HepG2 (cell line): Measurements from ENCODE around the gene CCND2. TPM values are rescaled to one million over a fixed set of nuclear protein-coding genes. Genes with fewer than 3 reads are reported as not detected.

Experiments
- ATAC-seq: fragments of 200-7000 bp; cut with Tn5 transposase; 3 replicates; pipeline ENCODE4 v1.9.1; 2020; ENCODE audit warnings: mild to moderate bottlenecking, moderate library complexity
- BruUV-seq: library from RNA; stranded (reverse); fragments of 400-500 nt; replicated peaks from 2 replicates; lab custom pipeline; 2021; lab: Mats Ljungman, UMichigan
- CTCF ChIA-PET: fragments of 300-600 bp; formaldehyde crosslinking; extraction: SDS; loops from one replicate; lab custom pipeline; 2021; ENCODE audit warnings: low total read pairs, inconsistent platforms, low intra/inter-chr PET ratio; lab: Yijun Ruan, JAX
- POLR2A ChIA-PET: fragments of 350-600 bp; sonication (Branson Sonifier 250); formaldehyde crosslinking; loops from one replicate; lab custom pipeline; 2020; ENCODE audit warnings: antibody characterized with exemption, inconsistent platforms; lab: Yijun Ruan, JAX
- DNase-seq: peaks from one replicate; pipeline ENCODE4 v3.0.0-alpha.2; 2015; ENCODE audit warnings: low spot score
- FAIRE-seq: peaks from 3 replicates; lab custom pipeline; 2011; peaks lifted over from hg19 to GRCh38; lab: Jason Lieb, UNC
- H2AFZ ChIP-seq: one replicate; pipeline ENCODE4 v1.6.1; 2011; ENCODE audit warnings: low read length, inconsistent platforms
- H3K27ac ChIP-seq: fragments of 300-600 bp; 3 replicates; pipeline ENCODE4 v1.8.0; 2011; ENCODE audit warnings: mixed run types, mild to moderate bottlenecking, mixed read lengths, low read length, inconsistent platforms; ENCODE audit not compliant: insufficient read depth; ENCODE audit errors: extremely low read length
- H3K27me3 ChIP-seq, 2 experiments: fragments of 200-600 bp in 1 of 2; 2 replicates in 1 of 2; 3 replicates in 1 of 2; pipeline versions ENCODE4 v1.6.0 to v1.8.0; 2011; ENCODE audit warnings: low read length in 2 of 2, mild to moderate bottlenecking in 2 of 2, moderate library complexity in 2 of 2, inconsistent platforms in 1 of 2; ENCODE audit not compliant: insufficient read depth in 2 of 2, control insufficient read depth in 1 of 2
- H3K36me3 ChIP-seq, 2 experiments: fragments of 200-600 bp in 1 of 2; replicated peaks in 1 of 2; 2 replicates in 1 of 2; 3 replicates in 1 of 2; pipeline versions ENCODE4 v1.5.1 to v1.8.0; 2011; ENCODE audit warnings: low read length in 2 of 2, inconsistent platforms in 1 of 2; ENCODE audit not compliant: insufficient read depth in 2 of 2, control insufficient read depth in 1 of 2
- H3K4me1 ChIP-seq: 2 replicates; pipeline ENCODE4 v1.5.1; 2012; ENCODE audit warnings: low read length, inconsistent platforms; ENCODE audit not compliant: insufficient read depth
- H3K4me2 ChIP-seq: 2 replicates; pipeline ENCODE4 v1.6.0; 2011; ENCODE audit warnings: low read depth, low read length, inconsistent platforms
- H3K4me3 ChIP-seq, 3 experiments: fragments of 200-600 bp in 1 of 3; sonication (generic), shearing (Covaris generic) in 1 of 3; replicated peaks in 1 of 3; 2 replicates each; pipeline ENCODE4 v1.5.1; 2011 to 2016; ENCODE audit warnings: low read length in 3 of 3, inconsistent platforms in 2 of 3, low read depth in 2 of 3, mild to moderate bottlenecking in 2 of 3, control low read depth in 1 of 3, mixed read lengths in 1 of 3; ENCODE audit not compliant: insufficient read depth in 1 of 3
- H3K79me2 ChIP-seq: one replicate; pipeline ENCODE4 v1.6.1; 2011; ENCODE audit warnings: low read length, inconsistent platforms; ENCODE audit not compliant: insufficient read depth
- H3K9ac ChIP-seq: 2 replicates; pipeline ENCODE4 v1.6.0; 2011; ENCODE audit warnings: mild to moderate bottlenecking, low read depth, low read length, inconsistent platforms; ENCODE audit not compliant: insufficient read depth
- H3K9me3 ChIP-seq: 2 replicates; pipeline ENCODE4 v1.5.1; 2012; ENCODE audit warnings: mild to moderate bottlenecking, low read length
- H4K20me1 ChIP-seq: 2 replicates; pipeline ENCODE4 v1.6.0; 2011; ENCODE audit warnings: inconsistent platforms, mild to moderate bottlenecking, low read length, moderate library complexity; ENCODE audit not compliant: insufficient read depth
- POLR2A ChIP-seq, 2 experiments: IDR thresholded peaks; 2 replicates each; pipeline ENCODE4 v1.6.1; 2011; ENCODE audit warnings: low read depth in 2 of 2, low read length in 2 of 2, mild to moderate bottlenecking in 1 of 2, moderate library complexity in 1 of 2; ENCODE audit not compliant: insufficient read depth in 1 of 2
- SMAD9 ChIP-seq: sonication (generic); formaldehyde crosslinking; IDR thresholded peaks from 2 replicates; pipeline ENCODE4 v1.5.1; 2020; ENCODE audit warnings: mild to moderate bottlenecking, missing genetic modification reagents
- SMARCC2 ChIP-seq: fragments of 450-650 bp; IDR thresholded peaks from 2 replicates; pipeline ENCODE4 v1.6.1; 2017; ENCODE audit warnings: antibody characterized with exemption, mild to moderate bottlenecking
- ZBTB3 ChIP-seq: sonication (generic); formaldehyde crosslinking; IDR thresholded peaks from 2 replicates; pipeline ENCODE4 v1.4.0; 2020; ENCODE audit warnings: low read depth, mild to moderate bottlenecking, moderate library complexity, missing genetic modification reagents, borderline replicate concordance
- ZNF136 ChIP-seq: sonication (generic); formaldehyde crosslinking; IDR thresholded peaks from 2 replicates; pipeline ENCODE4 v1.8.1; 2022; ENCODE audit warnings: low read depth, mild to moderate bottlenecking, moderate library complexity, missing genetic modification reagents
- ZNF180 ChIP-seq: sonication (generic); formaldehyde crosslinking; IDR thresholded peaks from 2 replicates; pipeline ENCODE4 v1.4.0; 2020; ENCODE audit warnings: low read depth, missing genetic modification reagents, borderline replicate concordance
- ZNF264 ChIP-seq: sonication (generic); formaldehyde crosslinking; IDR thresholded peaks from 2 replicates; pipeline ENCODE4 v1.4.0; 2020; ENCODE audit warnings: missing genetic modification reagents
- WGBS: methylation state at CpG from one replicate; pipeline ENCODE4 v1.1.6; 2017; ENCODE audit warnings: low lambda C conversion rate; 5-methylcytosine and 5-hydroxymethylcytosine counted together
- in situ Hi-C: cut with HindIII; loops from 2 replicates; pipeline ENCODE4 v1.10.0; 2017; ENCODE audit warnings: low pct_unique_long_range_greater_than_20kb; ENCODE audit not compliant: extremely low pct_ligation_motif_present
- intact Hi-C: fragments of 100-400 bp; cut with micrococcal nuclease; formaldehyde crosslinking; loops from one replicate; pipeline ENCODE4 v1.10.0; 2022; ENCODE audit not compliant: unreplicated experiment
- polyA plus RNA-seq, 8 experiments: library from polyadenylated mRNA; depleted of rRNA in 3 of 8; stranded (reverse) in 7 of 8; unstranded in 1 of 8; fragments of >200 nt; fragmentation: Illumina TruSeq in 4 of 8; extraction: Trizol in 4 of 8; gene quantifications; 2 replicates each; pipeline versions ENCODE4 v1.2.1 to v1.2.3, GENCODE V29; 2011 to 2016; ENCODE audit warnings: low read depth in 4 of 8, missing spikeins in 1 of 8, mixed read lengths in 1 of 8; ENCODE audit not compliant: insufficient read depth in 1 of 8
- total RNA-seq, 5 experiments: library from RNA; depleted of rRNA; stranded (reverse); fragments of >200 nt; fragmentation: Illumina TruSeq; extraction: Trizol; gene quantifications; 2 replicates each; pipeline ENCODE4 v1.2.3, GENCODE V29; 2016; ENCODE audit warnings: low read depth in 1 of 5
- TF ChIP-seq, protein P1 (sequence below): sonication (generic); formaldehyde crosslinking; IDR thresholded peaks from 2 replicates; pipeline ENCODE4 v1.4.0; 2020; ENCODE audit warnings: missing genetic modification reagents

CCND2 gene
- total and polyA plus RNA-seq, 2 of the 13 experiments (the other 11 are each of a cell fraction or from before 2014, with no cell fraction given), result 0.61 to 1.4 TPM

DNA sequence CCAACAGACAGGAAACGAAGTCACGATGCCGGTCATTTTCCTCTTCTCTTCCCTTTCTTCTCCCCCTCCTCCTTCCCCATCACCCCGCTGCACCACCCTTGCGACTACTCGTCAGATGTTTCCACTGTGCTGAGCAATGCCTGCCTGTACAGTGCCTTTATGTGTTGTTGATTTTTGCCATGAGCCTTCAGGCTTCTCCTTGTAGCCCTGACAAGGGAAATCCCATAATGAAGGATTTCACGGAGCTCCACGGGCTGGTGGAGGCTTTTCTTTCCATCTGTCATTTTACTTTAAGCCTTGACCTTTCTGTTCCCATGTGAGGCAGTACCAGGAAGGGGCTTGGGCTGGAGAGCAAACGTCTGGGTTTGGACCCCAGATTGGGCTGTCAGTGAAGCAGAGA lies 28.7 kb upstream of the CCND2 start (continued):
- TF ChIP-seq, protein P1, sequence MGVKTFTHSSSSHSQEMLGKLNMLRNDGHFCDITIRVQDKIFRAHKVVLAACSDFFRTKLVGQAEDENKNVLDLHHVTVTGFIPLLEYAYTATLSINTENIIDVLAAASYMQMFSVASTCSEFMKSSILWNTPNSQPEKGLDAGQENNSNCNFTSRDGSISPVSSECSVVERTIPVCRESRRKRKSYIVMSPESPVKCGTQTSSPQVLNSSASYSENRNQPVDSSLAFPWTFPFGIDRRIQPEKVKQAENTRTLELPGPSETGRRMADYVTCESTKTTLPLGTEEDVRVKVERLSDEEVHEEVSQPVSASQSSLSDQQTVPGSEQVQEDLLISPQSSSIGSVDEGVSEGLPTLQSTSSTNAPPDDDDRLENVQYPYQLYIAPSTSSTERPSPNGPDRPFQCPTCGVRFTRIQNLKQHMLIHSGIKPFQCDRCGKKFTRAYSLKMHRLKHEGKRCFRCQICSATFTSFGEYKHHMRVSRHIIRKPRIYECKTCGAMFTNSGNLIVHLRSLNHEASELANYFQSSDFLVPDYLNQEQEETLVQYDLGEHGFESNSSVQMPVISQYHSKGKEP (CRISPR knock-in tag), result no peak
- TF ChIP-seq, all 625 proteins: peak for 0

DNA sequence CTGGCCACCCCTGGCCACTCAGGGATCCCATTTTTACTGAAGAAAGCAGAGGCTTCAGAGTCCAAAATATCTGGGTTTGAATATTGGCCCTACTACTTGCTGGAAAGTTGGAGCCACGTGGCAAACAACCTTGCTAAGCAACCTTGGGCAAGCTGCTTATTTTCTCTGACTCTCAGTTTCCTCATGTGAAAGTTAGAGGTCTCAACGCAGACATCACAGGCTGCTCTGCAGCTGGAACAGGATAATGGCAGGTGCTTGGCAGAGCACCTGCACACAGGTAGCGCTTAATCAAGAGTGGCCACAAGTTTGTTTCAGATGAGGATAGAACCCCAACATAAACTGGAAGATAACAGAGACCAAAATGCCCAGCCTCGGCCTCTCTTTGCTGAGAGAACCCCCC lies 28.1 kb upstream of the CCND2 start:
- TF ChIP-seq POLR2A (IDR thresholded peaks at IDR 0.05; ENCODE audit: insufficient read depth in 1 of 2, low read depth in 2 of 2, low read length in 2 of 2) (no peak), SMARCC2 (no peak), ZNF136 (CRISPR knock-in tag) (no peak), ZNF264 (no peak), SMAD9 (no peak), ZNF180 (CRISPR knock-in tag) (no peak), ZBTB3 (no peak)
- ChIA-PET CTCF (no interaction called here), POLR2A (no interaction called here)
- FAIRE-seq (no peak), DNase-seq (no peak), ATAC-seq (no peak)
- no TSS peak for BruUV-seq
- intact Hi-C loops (no loop called here), in situ Hi-C loops (no loop called here)
- Histone ChIP-seq H3K9me3 (no peaks in the 10 kb centered on the region), H3K79me2 (no peaks in the 10 kb centered on the region), H3K4me1 (no peaks in the 10 kb centered on the region), H3K4me2 (no peak overlapping the region), H4K20me1 (no peaks in the 10 kb centered on the region), H3K27ac (no peak overlapping the region), H3K4me3 (no peak overlapping the region), H3K36me3 (no peaks in the 10 kb centered on the region), H3K9ac (no peak overlapping the region), H3K27me3 (peaks cover 4 to 40% of the 10 kb centered on the region in 2 experiments; a peak in 3 of 5 replicates), H2AFZ (no peak overlapping the region)
- WGBS, result 29% methylated on average over 4 of the region's 4 CpGs
